HG02981 (cell line): ENCODE data around the gene ABHD12.
"Not testable (repeated sequence)": the region's sequence is repeated elsewhere in the genome, so short reads cannot be mapped to it uniquely, and the experiment has no call there.

ENCODE experiments used
- ATAC-seq: cut with Tn5 transposase; IDR thresholded peaks from one replicate; pipeline ENCODE4 v1.9.1; 2021; ENCODE audit warnings: mild to moderate bottlenecking, moderate library complexity; ENCODE audit not compliant: unreplicated experiment

ABHD12 gene

GRCh38 chr20:25324412-25324811 is 66.2 kb downstream of the ABHD12 start:
- no peak for ATAC-seq

- ATAC-seq: no peak
These were observed 67.0 kb downstream of the ABHD12 start for GRCh38 chr20:25323496-25324246.

- ATAC-seq: no peak
These were observed 68.6 kb downstream of the ABHD12 start for GRCh38 chr20:25321991-25322390.

- no peak for ATAC-seq
These were observed 69.3 kb downstream of the ABHD12 start for GRCh38 chr20:25321262-25321831.

- no peak for ATAC-seq
These were observed 70.4 kb downstream of the ABHD12 start for GRCh38 chr20:25320035-25320800.

GRCh38 chr20:25319241-25320034 is 71.2 kb downstream of the ABHD12 start:
- ATAC-seq: peak; percentile 14

- peak; percentile 86 for ATAC-seq
These were observed 72.0 kb downstream of the ABHD12 start for GRCh38 chr20:25318471-25319240.

- no peak for ATAC-seq
These were observed 73.1 kb downstream of the ABHD12 start for GRCh38 chr20:25317351-25318075.

- no peak for ATAC-seq
These were observed 74.0 kb downstream of the ABHD12 start for GRCh38 chr20:25316506-25317190.

- ATAC-seq: no peak
These were observed 75.0 kb downstream of the ABHD12 start for GRCh38 chr20:25315418-25316210.

GRCh38 chr20:25314497-25315417 is 75.9 kb downstream of the ABHD12 start:
- ATAC-seq: no peak

- peak; percentile 30 for ATAC-seq
These were observed 77.0 kb downstream of the ABHD12 start for GRCh38 chr20:25313593-25313992.

- not testable (repeated sequence) for ATAC-seq
These were observed 77.9 kb downstream of the ABHD12 start for GRCh38 chr20:25312716-25313115.

- ATAC-seq: no peak
These were observed 79.5 kb downstream of the ABHD12 start for GRCh38 chr20:25310921-25311728.

- ATAC-seq: peak; percentile 86
These were observed 80.2 kb downstream of the ABHD12 start for GRCh38 chr20:25310268-25310920.
